Type B pancreatic cell (in vitro differentiated cells): ENCODE results near the gene RGS5. TPM values are rescaled to one million over a fixed set of nuclear protein-coding genes. Genes with fewer than 3 reads are reported as not detected.
"Not testable (repeated sequence)": the region's sequence is repeated elsewhere in the genome, so short reads cannot be mapped to it uniquely, and the experiment has no call there.

Source experiments
- DNase-seq: peaks from one replicate; pipeline ENCODE4 v3.0.0; 2021; ENCODE audit warnings: mixed read lengths; ENCODE audit not compliant: unreplicated experiment; ENCODE audit errors: extremely low spot score
- H3K27ac Mint-ChIP-seq: 2 replicates; pipeline ENCODE4 v1.8.0; 2021; ENCODE audit warnings: mild to moderate bottlenecking, mixed read lengths
- H3K27me3 Mint-ChIP-seq: 2 replicates; pipeline ENCODE4 v1.8.0; 2021; ENCODE audit warnings: mixed read lengths
- H3K36me3 Mint-ChIP-seq: 2 replicates; pipeline ENCODE4 v1.8.0; 2021; ENCODE audit warnings: mixed read lengths
- H3K4me1 Mint-ChIP-seq: one replicate; pipeline ENCODE4 v1.8.0; 2021; ENCODE audit warnings: mixed read lengths; ENCODE audit not compliant: unreplicated experiment
- H3K4me3 Mint-ChIP-seq: 2 replicates; pipeline ENCODE4 v1.8.0; 2021; ENCODE audit warnings: mild to moderate bottlenecking, mixed read lengths
- H3K9me3 Mint-ChIP-seq: 2 replicates; pipeline ENCODE4 v1.8.0; 2021; ENCODE audit warnings: mixed read lengths
- CTCF ChIP-seq: fragments of 200-600 bp; sonication (generic); conservative IDR thresholded peaks from 2 replicates; pipeline ENCODE4 v1.5.0; 2021; ENCODE audit warnings: antibody characterized with exemption, mild to moderate bottlenecking
- long read RNA-seq: library from polyadenylated mRNA; unstranded; transcript quantifications from one replicate; pipeline ENCODE4 v2.0.0, GENCODE V29; 2020
- total RNA-seq: library from RNA; stranded (reverse); gene quantifications from 2 replicates; pipeline ENCODE4 v1.2.1, GENCODE V29; 2021; ENCODE audit warnings: low replicate concordance

Gene RGS5
- total RNA-seq = 9.1 and 70.0 TPM in 2 replicates
- long read RNA-seq, full-length matches to known transcripts = 7 of 11 reads
- long read RNA-seq, partial matches to known transcripts = 0 of 11 reads
- long read RNA-seq, other reads (novel, unspliced or antisense) = 4 of 11 reads

DNA sequence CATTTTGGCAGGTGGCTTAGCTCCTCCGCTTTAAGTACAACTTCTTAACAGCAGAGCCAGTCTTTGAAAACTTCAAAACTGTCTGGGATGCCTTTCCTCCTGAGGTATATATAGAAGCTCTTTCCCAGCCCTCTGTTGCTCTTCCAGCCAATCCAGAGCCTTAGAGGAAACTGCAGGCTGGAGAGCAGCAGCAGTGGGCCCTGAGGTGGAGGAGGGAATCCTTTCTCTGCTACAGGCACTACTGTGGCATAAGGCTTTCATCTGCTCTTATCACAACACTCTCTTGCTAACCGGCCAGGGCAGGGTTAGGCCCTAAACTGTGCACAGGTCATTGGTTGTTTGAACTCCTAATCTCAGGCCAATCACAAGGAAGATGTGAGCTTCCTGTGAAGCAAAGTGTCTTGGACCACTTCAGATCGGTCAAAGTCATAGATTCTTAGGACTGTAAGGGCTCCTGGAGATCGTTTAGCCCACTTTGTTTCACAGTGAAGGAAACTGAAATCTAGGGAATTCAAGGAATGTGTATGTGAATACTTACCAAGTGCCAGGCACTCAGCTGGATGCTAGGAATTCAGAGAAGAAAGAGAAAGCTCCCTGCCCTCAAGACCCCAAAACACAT is at the start of gene RGS5:
TSS of gene RGS5 (minus strand) at position 84 of the 619 bp plus-strand sequence. CDS start at position 3, 81 bp downstream.
- Mint-ChIP-seq H3K36me3 (no peaks in the 10 kb centered on the region), H3K27me3 (no peaks in the 10 kb centered on the region), H3K9me3 (no peaks in the 10 kb centered on the region), H3K4me1 (peaks cover 9% of the 10 kb centered on the region), H3K4me3 (peak within 1 kb of the TSS; percentile 73), H3K27ac (peak within 1 kb of the TSS; percentile 51)
- no peak for TF ChIP-seq CTCF
- no peak for DNase-seq

- Mint-ChIP-seq H3K27me3 (no peaks in the 10 kb centered on the region), H3K9me3 (no peaks in the 10 kb centered on the region), H3K4me3 (no peak overlapping the region), H3K36me3 (no peaks in the 10 kb centered on the region), H3K4me1 (peaks cover 13% of the 10 kb centered on the region), H3K27ac (no peak overlapping the region)
- no peak for DNase-seq
- no peak for TF ChIP-seq CTCF
Observed at GRCh38 chr1:163250382-163250974, 47.8 kb upstream of the RGS5 start.

GRCh38 chr1:163248064-163248463 is 45.3 kb upstream of the RGS5 start:
- TF ChIP-seq CTCF = no peak
- H3K27me3 Mint-ChIP-seq = no peaks in the 10 kb centered on the region
- no peak overlapping the region for H3K27ac Mint-ChIP-seq
- no peak overlapping the region for H3K4me3 Mint-ChIP-seq
- H3K36me3 Mint-ChIP-seq = no peaks in the 10 kb centered on the region
- H3K4me1 Mint-ChIP-seq = peaks cover 13% of the 10 kb centered on the region
- H3K9me3 Mint-ChIP-seq = no peaks in the 10 kb centered on the region
- no peak for DNase-seq

DNA sequence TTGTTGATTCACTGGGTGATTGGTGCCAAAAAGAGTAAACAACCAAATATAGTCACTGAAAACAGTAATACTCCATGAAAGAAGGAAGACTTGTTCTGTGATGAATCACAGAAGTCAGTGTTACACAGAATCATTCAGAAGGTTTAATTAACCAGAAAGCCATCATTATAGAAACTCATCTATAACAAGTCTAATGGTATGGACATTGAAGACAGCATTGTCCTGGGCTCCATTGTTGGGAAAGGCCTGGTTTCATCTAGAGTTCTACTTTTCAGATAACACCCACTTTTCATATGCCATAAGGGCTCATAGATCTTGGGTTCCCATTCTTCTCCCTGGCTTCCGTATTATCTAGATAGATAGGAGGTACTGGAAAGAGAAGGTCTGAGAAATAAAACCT is 41.9 kb upstream of the RGS5 start:
- H3K9me3 Mint-ChIP-seq, H3K27me3 Mint-ChIP-seq, H3K27ac Mint-ChIP-seq, H3K4me3 Mint-ChIP-seq, DNase-seq, H3K36me3 Mint-ChIP-seq: not testable (repeated sequence)
- peaks cover 13% of the 10 kb centered on the region for H3K4me1 Mint-ChIP-seq

GRCh38 chr1:163241746-163242145 is 39.0 kb upstream of the RGS5 start:
- no peak for TF ChIP-seq CTCF
- H3K27me3 Mint-ChIP-seq = no peaks in the 10 kb centered on the region
- no peak overlapping the region for H3K27ac Mint-ChIP-seq
- no peak overlapping the region for H3K4me3 Mint-ChIP-seq
- DNase-seq = no peak
- H3K36me3 Mint-ChIP-seq = no peaks in the 10 kb centered on the region
- H3K9me3 Mint-ChIP-seq = no peaks in the 10 kb centered on the region
- no peaks in the 10 kb centered on the region for H3K4me1 Mint-ChIP-seq

DNA sequence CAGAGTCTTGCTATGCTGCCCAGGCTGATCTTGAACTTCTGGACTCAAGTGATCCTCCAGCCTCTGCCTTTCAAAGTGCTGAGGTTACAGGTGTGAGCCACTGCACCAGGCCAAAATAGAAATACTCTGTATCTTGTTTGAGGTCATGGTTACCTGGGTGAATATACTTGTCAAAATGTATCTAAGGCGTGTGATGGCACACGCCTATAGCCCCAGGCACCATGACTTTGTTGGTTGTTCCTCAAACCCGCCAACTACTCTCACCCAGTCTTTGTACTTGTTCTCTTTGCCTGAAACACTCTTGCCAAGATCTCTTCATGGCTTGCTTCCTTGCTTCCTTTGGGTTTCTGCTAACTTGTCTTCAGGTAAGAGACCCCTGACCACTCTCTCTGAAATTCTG is 38.0 kb upstream of the RGS5 start:
- H3K4me3 Mint-ChIP-seq = no peak overlapping the region
- H3K9me3 Mint-ChIP-seq = no peaks in the 10 kb centered on the region
- no peaks in the 10 kb centered on the region for H3K36me3 Mint-ChIP-seq
- TF ChIP-seq CTCF = no peak
- H3K27ac Mint-ChIP-seq = peak overlapping the region; percentile 39
- H3K4me1 Mint-ChIP-seq = no peaks in the 10 kb centered on the region
- DNase-seq = no peak
- H3K27me3 Mint-ChIP-seq = no peaks in the 10 kb centered on the region

DNA sequence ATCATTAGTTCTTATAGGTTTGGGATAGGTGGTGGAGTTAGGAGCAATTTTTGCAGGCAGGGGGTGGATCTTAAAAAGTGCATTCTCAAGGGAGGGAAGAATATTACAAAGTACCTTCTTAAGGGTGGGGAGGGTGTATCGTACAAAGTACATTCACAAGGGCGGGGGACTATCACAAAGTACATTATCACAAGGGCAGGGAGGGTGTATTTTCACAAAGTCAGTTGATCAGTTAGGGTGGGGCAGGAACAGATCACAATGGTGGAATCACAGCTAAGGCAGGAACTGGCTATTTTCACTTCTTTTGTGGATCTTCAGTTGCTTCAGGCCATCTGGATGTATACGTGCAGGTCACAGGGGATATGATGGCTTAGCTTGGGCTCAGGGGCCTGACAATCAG is 30.9 kb upstream of the RGS5 start:
- not testable (repeated sequence) for DNase-seq, H3K27me3 Mint-ChIP-seq, H3K4me3 Mint-ChIP-seq, H3K9me3 Mint-ChIP-seq, H3K4me1 Mint-ChIP-seq, H3K36me3 Mint-ChIP-seq, H3K27ac Mint-ChIP-seq
